Smooth muscle cell (in vitro differentiated cells): Measurements from ENCODE around the gene ZSWIM8. TPM values are rescaled to one million over a fixed set of nuclear protein-coding genes. Genes with fewer than 3 reads are reported as not detected.
A peak's percentile ranks its signal among the peaks of the same experiment; 100 is the strongest.

Experiments used
- DNase-seq: peaks from one replicate; lab custom pipeline; 2025; ENCODE audit not compliant: unreplicated experiment; lab: John Stamatoyannopoulos, UW
- H2AFZ ChIP-seq: fragments of 200-600 bp; sonication (generic); 2 replicates; pipeline ENCODE4 v1.6.0; 2016; ENCODE audit warnings: antibody characterized with exemption, low read depth, mild to moderate bottlenecking
- H3F3A ChIP-seq: fragments of 200-600 bp; sonication (generic); 2 replicates; pipeline ENCODE4 v1.6.0; 2017; ENCODE audit warnings: antibody characterized with exemption, low read depth
- H3K27ac ChIP-seq: fragments of 200-600 bp; sonication (generic); 2 replicates; pipeline ENCODE4 v1.5.1; 2016; ENCODE audit warnings: low read depth, mild to moderate bottlenecking
- H3K27me3 ChIP-seq: fragments of 200-600 bp; sonication (generic); 2 replicates; pipeline ENCODE4 v1.6.1; 2016; ENCODE audit warnings: low read depth, mild to moderate bottlenecking
- H3K36me3 ChIP-seq: fragments of 200-600 bp; sonication (generic); 2 replicates; pipeline ENCODE4 v1.5.1; 2016; ENCODE audit warnings: low read depth
- H3K4me1 ChIP-seq: fragments of 200-600 bp; sonication (generic); 2 replicates; pipeline ENCODE4 v1.5.1; 2016; ENCODE audit warnings: low read depth
- H3K4me2 ChIP-seq: fragments of 200-600 bp; sonication (generic); 2 replicates; pipeline ENCODE4 v1.6.0; 2016; ENCODE audit warnings: mild to moderate bottlenecking
- H3K4me3 ChIP-seq: fragments of 200-600 bp; sonication (generic); 2 replicates; pipeline ENCODE4 v1.5.1; 2016; ENCODE audit warnings: mild to moderate bottlenecking
- H3K79me2 ChIP-seq: fragments of 200-600 bp; sonication (generic); 2 replicates; pipeline ENCODE4 v1.6.0; 2016; ENCODE audit warnings: low read depth, mild to moderate bottlenecking
- H3K9ac ChIP-seq: fragments of 200-600 bp; sonication (generic); 2 replicates; pipeline ENCODE4 v1.6.0; 2016; ENCODE audit warnings: low read depth
- H3K9me3 ChIP-seq: fragments of 200-600 bp; sonication (generic); replicated peaks from 2 replicates; pipeline ENCODE4 v1.5.1; 2016; ENCODE audit warnings: low read depth
- H4K20me1 ChIP-seq: fragments of 200-600 bp; sonication (generic); 2 replicates; pipeline ENCODE4 v1.6.0; 2016; ENCODE audit warnings: low read depth
- WGBS: methylation state at CpG from one replicate; pipeline ENCODE4 v1.1.7; 2016; ENCODE audit warnings: low lambda C conversion rate; 5-methylcytosine and 5-hydroxymethylcytosine counted together
- polyA plus RNA-seq: library from polyadenylated mRNA; unstranded; fragments of >200 nt; fragmentation: Nextera tagmentation; extraction: Ambion mirVana; gene quantifications from 2 replicates; pipeline ENCODE4 v1.2.1, GENCODE V29; 2016
- total RNA-seq: library from RNA; depleted of rRNA; stranded (reverse); fragments of >200 nt; gene quantifications from 2 replicates; pipeline ENCODE4 v1.2.3, GENCODE V29; 2014
- TF ChIP-seq, protein P1 (sequence below): fragments of 200-600 bp; sonication (generic); IDR thresholded peaks from 2 replicates; pipeline ENCODE4 v1.5.1; 2017; ENCODE audit warnings: borderline replicate concordance, mild to moderate bottlenecking, antibody characterized with exemption; ENCODE audit not compliant: insufficient read depth, poor library complexity, severe bottlenecking

The ZSWIM8 gene
- total and polyA plus RNA-seq, 2 experiments from 2014 or later: 48.3 to 83.9 TPM

DNA sequence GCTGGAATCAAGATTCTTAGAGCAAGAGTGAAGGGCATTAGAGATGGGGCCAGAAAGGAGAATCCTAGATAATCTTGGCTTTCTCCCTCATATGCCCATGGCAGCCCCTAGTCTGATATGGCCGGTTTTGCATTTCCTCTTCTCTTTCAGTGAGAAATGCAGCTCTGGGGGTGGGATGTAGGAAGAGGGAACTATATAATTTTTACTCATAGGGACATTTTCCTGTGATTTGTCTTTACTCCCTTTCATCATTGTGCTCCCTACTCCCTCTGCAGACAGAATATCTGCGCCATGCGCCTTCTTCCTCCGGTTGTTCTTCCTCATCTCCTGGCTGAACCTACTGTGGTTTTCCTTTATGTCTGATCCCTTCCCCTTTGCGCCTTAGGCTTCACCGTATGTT lies 20.3 kb upstream of the ZSWIM8 start:
- no peaks in the 10 kb centered on the region for H3K27me3 ChIP-seq
- 97% methylated on average over 6 of the region's 6 CpGs for WGBS
- H3K36me3 ChIP-seq: peaks cover 17% of the 10 kb centered on the region
- peaks cover 10% of the 10 kb centered on the region for H3K79me2 ChIP-seq
- no peak for DNase-seq
- H3K4me2 ChIP-seq: no peak overlapping the region
- H3K9me3 ChIP-seq: no peaks in the 10 kb centered on the region
- H3K4me1 ChIP-seq: no peaks in the 10 kb centered on the region
- no peak overlapping the region for H3K9ac ChIP-seq
- H3K27ac ChIP-seq: no peak overlapping the region
- TF ChIP-seq, protein P1, sequence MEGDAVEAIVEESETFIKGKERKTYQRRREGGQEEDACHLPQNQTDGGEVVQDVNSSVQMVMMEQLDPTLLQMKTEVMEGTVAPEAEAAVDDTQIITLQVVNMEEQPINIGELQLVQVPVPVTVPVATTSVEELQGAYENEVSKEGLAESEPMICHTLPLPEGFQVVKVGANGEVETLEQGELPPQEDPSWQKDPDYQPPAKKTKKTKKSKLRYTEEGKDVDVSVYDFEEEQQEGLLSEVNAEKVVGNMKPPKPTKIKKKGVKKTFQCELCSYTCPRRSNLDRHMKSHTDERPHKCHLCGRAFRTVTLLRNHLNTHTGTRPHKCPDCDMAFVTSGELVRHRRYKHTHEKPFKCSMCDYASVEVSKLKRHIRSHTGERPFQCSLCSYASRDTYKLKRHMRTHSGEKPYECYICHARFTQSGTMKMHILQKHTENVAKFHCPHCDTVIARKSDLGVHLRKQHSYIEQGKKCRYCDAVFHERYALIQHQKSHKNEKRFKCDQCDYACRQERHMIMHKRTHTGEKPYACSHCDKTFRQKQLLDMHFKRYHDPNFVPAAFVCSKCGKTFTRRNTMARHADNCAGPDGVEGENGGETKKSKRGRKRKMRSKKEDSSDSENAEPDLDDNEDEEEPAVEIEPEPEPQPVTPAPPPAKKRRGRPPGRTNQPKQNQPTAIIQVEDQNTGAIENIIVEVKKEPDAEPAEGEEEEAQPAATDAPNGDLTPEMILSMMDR: no peak
- H4K20me1 ChIP-seq: peaks cover 38% of the 10 kb centered on the region
- H2AFZ ChIP-seq: no peak overlapping the region
- H3K4me3 ChIP-seq: no peak overlapping the region
- peaks cover 8% of the 10 kb centered on the region for H3F3A ChIP-seq

DNA sequence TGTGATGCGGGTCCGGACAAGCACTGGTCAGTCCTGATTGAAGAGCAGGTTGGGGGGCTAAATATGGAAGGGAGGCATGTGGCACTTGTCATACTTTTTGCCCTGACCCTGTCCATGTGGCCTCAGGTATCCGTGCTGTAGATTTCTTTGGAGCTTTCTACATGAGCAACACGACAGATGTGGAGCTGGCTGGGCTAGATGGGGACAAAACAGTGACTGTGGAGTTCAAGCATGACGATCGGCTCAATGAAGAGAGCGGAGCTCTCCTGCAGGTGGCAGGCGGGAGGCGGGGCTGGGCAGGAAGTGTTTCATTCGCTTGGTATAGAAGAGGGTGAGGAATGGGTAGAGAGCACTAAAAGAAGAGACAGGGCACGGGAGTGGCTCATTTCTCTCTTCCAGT lies 16.5 kb upstream of the ZSWIM8 start:
- WGBS: 88% methylated on average over 11 of the region's 11 CpGs
- Histone ChIP-seq H3K4me2 (no peak overlapping the region), H3K4me1 (peaks cover 12% of the 10 kb centered on the region), H2AFZ (no peak overlapping the region), H3K36me3 (peaks cover 9% of the 10 kb centered on the region), H3K27ac (no peak overlapping the region), H3K4me3 (no peak overlapping the region), H3K9ac (no peak overlapping the region), H3K9me3 (no peaks in the 10 kb centered on the region), H3K79me2 (peaks cover 8% of the 10 kb centered on the region), H3F3A (peaks cover 33% of the 10 kb centered on the region), H3K27me3 (no peaks in the 10 kb centered on the region), H4K20me1 (peaks cover 13% of the 10 kb centered on the region)
- DNase-seq: no peak
- TF ChIP-seq, protein P1: no peak

- Histone ChIP-seq H3K4me3 (no peak overlapping the region), H3K4me1 (peaks cover 17% of the 10 kb centered on the region), H3K27ac (no peak overlapping the region), H3K27me3 (no peaks in the 10 kb centered on the region), H4K20me1 (peaks cover 18% of the 10 kb centered on the region), H3K9ac (no peak overlapping the region), H3K79me2 (peaks cover 13% of the 10 kb centered on the region), H3K9me3 (no peaks in the 10 kb centered on the region), H2AFZ (no peak overlapping the region), H3F3A (peaks cover 37% of the 10 kb centered on the region), H3K4me2 (no peak overlapping the region), H3K36me3 (peaks cover 9% of the 10 kb centered on the region)
- no peak for DNase-seq
- TF ChIP-seq, protein P1: no peak
- 95% methylated on average over 5 of the region's 5 CpGs for WGBS
Observed at GRCh38 chr10:73769396-73769795, 16.0 kb upstream of the ZSWIM8 start.

DNA sequence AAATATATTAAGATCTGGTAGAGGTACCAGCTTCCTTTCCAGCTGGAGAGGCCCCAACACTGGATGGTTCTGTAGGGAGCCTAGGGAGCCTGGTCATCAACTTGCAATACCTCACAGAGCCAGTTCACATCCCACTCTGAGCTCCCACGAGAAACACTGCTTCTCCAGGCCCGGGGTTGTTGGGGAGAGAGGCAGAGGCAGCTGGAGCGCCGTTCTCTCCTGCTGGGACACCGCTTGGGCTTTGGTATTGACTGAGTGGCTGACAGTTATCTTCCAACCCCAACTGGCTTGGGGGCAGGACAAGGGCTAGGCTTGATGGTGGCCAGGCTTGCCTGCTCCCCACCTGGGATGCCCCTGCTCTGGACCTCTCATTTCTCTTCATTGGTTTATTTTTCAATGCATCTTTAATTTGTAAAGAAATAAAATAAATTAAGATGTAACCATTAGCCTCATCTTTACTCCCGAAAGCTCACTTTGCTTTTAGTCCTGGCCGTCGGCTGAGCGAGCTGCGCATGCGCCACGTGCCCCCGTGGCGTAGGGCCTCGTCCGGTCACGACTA lies 13.6 kb upstream of the ZSWIM8 start:
- peak; percentile 30 for DNase-seq
- TF ChIP-seq, protein P1: no peak
- peaks cover 44% of the 10 kb centered on the region for H3F3A ChIP-seq
- no peaks in the 10 kb centered on the region for H3K27me3 ChIP-seq
- H3K4me3 ChIP-seq: peak overlapping the region; percentile 98
- 17% methylated on average over 17 of the region's 17 CpGs for WGBS
- H2AFZ ChIP-seq: peak overlapping the region; percentile 58
- peak overlapping the region; percentile 98 for H3K4me2 ChIP-seq
- peak overlapping the region; percentile 77 for H3K9ac ChIP-seq
- H3K4me1 ChIP-seq: peaks cover 33% of the 10 kb centered on the region
- peaks cover 37% of the 10 kb centered on the region for H4K20me1 ChIP-seq
- no peaks in the 10 kb centered on the region for H3K9me3 ChIP-seq
- no peaks in the 10 kb centered on the region for H3K36me3 ChIP-seq
- H3K79me2 ChIP-seq: peaks cover 37% of the 10 kb centered on the region
- H3K27ac ChIP-seq: peak overlapping the region; percentile 80
